HCT116 (cell line): ENCODE results near the gene CHTF18. TPM values are rescaled to one million over a fixed set of nuclear protein-coding genes. Genes with fewer than 3 reads are reported as not detected.

ENCODE experiments used
- ATAC-seq: fragments of 200-7000 bp; cut with Tn5 transposase; 2 replicates; pipeline ENCODE4 v1.9.1; 2020; ENCODE audit warnings: mild to moderate bottlenecking, moderate library complexity
- BruUV-seq: library from RNA; stranded (reverse); fragments of 400-500 nt; replicated peaks from 2 replicates; lab custom pipeline; 2021; lab: Mats Ljungman, UMichigan
- CTCF ChIA-PET: fragments of 300-600 bp; sonication (Branson Sonifier 250); formaldehyde crosslinking; loops from one replicate; lab custom pipeline; 2021; ENCODE audit warnings: antibody characterized with exemption; lab: Charles Lee
- POLR2A ChIA-PET: fragments of 300-600, 350-600 bp; sonication (Branson Sonifier 250); formaldehyde crosslinking; loops from one replicate; lab custom pipeline; 2021; ENCODE audit warnings: antibody characterized with exemption; lab: Charles Lee
- RAD21 ChIA-PET, 2 experiments: fragments of 300-600 bp; sonication (Branson Sonifier 250); formaldehyde crosslinking; loops; one replicate each; lab custom pipeline; 2023; ENCODE audit warnings: low total read pairs in 2 of 2; ENCODE audit not compliant: uncharacterized antibody in 2 of 2, unreplicated experiment in 2 of 2, low non-redundant PET in 1 of 2; lab: Charles Lee
- DNase-seq: peaks from one replicate; pipeline ENCODE4 v3.0.0-alpha.2; 2010; ENCODE audit warnings: low read depth, low spot score
- H2AFZ ChIP-seq: fragments of 200-600 bp; shearing (Covaris generic), sonication (generic); 2 replicates; pipeline ENCODE4 v1.6.1; 2017; ENCODE audit warnings: low read depth, mixed run types, mixed read lengths, antibody characterized with exemption, low read length; ENCODE audit not compliant: poor library complexity, severe bottlenecking
- H3K27ac ChIP-seq: 2 replicates; pipeline ENCODE4 v1.5.1; 2012; ENCODE audit warnings: low read depth, low read length
- H3K27me3 ChIP-seq: fragments of 200-600 bp; sonication (generic); 2 replicates; pipeline ENCODE4 v1.6.1; 2016; ENCODE audit warnings: mixed run types, low read length, mixed read lengths; ENCODE audit not compliant: insufficient read depth
- H3K36me3 ChIP-seq, 2 experiments: fragments of 200-500 bp in 1 of 2; fragments of 200-600 bp in 1 of 2; sonication (Bioruptor generic) in 1 of 2; sonication (generic) in 1 of 2; 2 replicates each; pipeline versions ENCODE4 v1.5.1 to v1.6.1; 2014 to 2016; ENCODE audit warnings: low read length in 2 of 2, inconsistent platforms in 1 of 2, mixed read lengths in 1 of 2, mixed run types in 1 of 2; ENCODE audit not compliant: insufficient read depth in 2 of 2, control insufficient read depth in 1 of 2
- H3K4me1 ChIP-seq, 2 experiments: fragments of 200-600 bp in 1 of 2; sonication (generic) in 1 of 2; 2 replicates each; pipeline versions ENCODE4 v1.5.1 to v1.6.1; 2012 to 2017; ENCODE audit warnings: low read length in 2 of 2, inconsistent platforms in 1 of 2, mild to moderate bottlenecking in 1 of 2, mixed read lengths in 1 of 2, mixed run types in 1 of 2, moderate library complexity in 1 of 2; ENCODE audit not compliant: insufficient read depth in 2 of 2, control insufficient read depth in 1 of 2
- H3K4me2 ChIP-seq: fragments of 200-600 bp; sonication (generic); 2 replicates; pipeline ENCODE4 v1.6.1; 2017; ENCODE audit warnings: mixed run types, low read length, mixed read lengths
- H3K4me3 ChIP-seq, 2 experiments: fragments of 200-600 bp in 1 of 2; sonication (generic) in 1 of 2; replicated peaks in 1 of 2; 2 replicates each; pipeline ENCODE4 v1.5.1; 2011 to 2016; ENCODE audit warnings: low read length in 2 of 2, control low read depth in 1 of 2, low read depth in 1 of 2, mild to moderate bottlenecking in 1 of 2, mixed read lengths in 1 of 2, mixed run types in 1 of 2
- H3K79me2 ChIP-seq: fragments of 200-600 bp; sonication (generic); 2 replicates; pipeline ENCODE4 v1.6.1; 2017; ENCODE audit warnings: mild to moderate bottlenecking, mixed run types, low read length, moderate library complexity, mixed read lengths; ENCODE audit not compliant: insufficient read depth
- H3K9ac ChIP-seq: fragments of 200-600 bp; sonication (generic); 2 replicates; pipeline ENCODE4 v1.6.1; 2016; ENCODE audit warnings: low read length, mixed read lengths
- H3K9me2 ChIP-seq: fragments of 200-600 bp; sonication (generic), shearing (Covaris generic); 2 replicates; pipeline ENCODE4 v1.6.1; 2017; ENCODE audit warnings: mixed run types, mild to moderate bottlenecking, moderate library complexity; ENCODE audit not compliant: insufficient read depth
- H3K9me3 ChIP-seq, 2 experiments: fragments of 200-500 bp in 1 of 2; fragments of 200-600 bp in 1 of 2; sonication (Bioruptor generic) in 1 of 2; sonication (generic) in 1 of 2; 2 replicates each; pipeline ENCODE4 v1.6.1; 2014 to 2017; ENCODE audit warnings: low read length in 2 of 2, mixed read lengths in 2 of 2, inconsistent platforms in 1 of 2, low read depth in 1 of 2, mild to moderate bottlenecking in 1 of 2, mixed run types in 1 of 2, moderate library complexity in 1 of 2; ENCODE audit not compliant: control insufficient read depth in 1 of 2, insufficient read depth in 1 of 2
- H4K20me1 ChIP-seq: fragments of 200-600 bp; sonication (generic), shearing (Covaris generic); 2 replicates; pipeline ENCODE4 v1.6.1; 2017; ENCODE audit warnings: mixed run types, mild to moderate bottlenecking, moderate library complexity; ENCODE audit not compliant: insufficient read depth
- ATF3 ChIP-seq: IDR thresholded peaks from 2 replicates; pipeline ENCODE4 v1.6.1; 2012
- CBX3 ChIP-seq: IDR thresholded peaks from 2 replicates; pipeline ENCODE4 v1.6.1; 2012; ENCODE audit warnings: low read depth
- EGR1 ChIP-seq: IDR thresholded peaks from 2 replicates; pipeline ENCODE4 v1.6.1; 2012; ENCODE audit warnings: low read depth
- ELF1 ChIP-seq: IDR thresholded peaks from 2 replicates; pipeline ENCODE4 v1.6.1; 2012; ENCODE audit warnings: low read depth, borderline replicate concordance
- EZH2phosphoT487 ChIP-seq: fragments of 200-600 bp; IDR thresholded peaks from 2 replicates; pipeline ENCODE4 v1.6.1; 2018; ENCODE audit warnings: antibody characterized with exemption, borderline replicate concordance
- JUND ChIP-seq: IDR thresholded peaks from 2 replicates; pipeline ENCODE4 v1.6.1; 2012
- POLR2A ChIP-seq: IDR thresholded peaks from 2 replicates; pipeline ENCODE4 v1.7.0; 2011; ENCODE audit warnings: borderline replicate concordance; ENCODE audit not compliant: insufficient read depth, insufficient read length; ENCODE audit errors: extremely low read depth
- POLR2AphosphoS5 ChIP-seq: IDR thresholded peaks from 2 replicates; pipeline ENCODE4 v1.6.1; 2011; ENCODE audit warnings: mild to moderate bottlenecking, low read depth, low read length, moderate library complexity
- RAD21 ChIP-seq: IDR thresholded peaks from 2 replicates; pipeline ENCODE4 v1.6.1; 2012; ENCODE audit warnings: low read depth, mild to moderate bottlenecking
- TCF7L2 ChIP-seq: IDR thresholded peaks from 2 replicates; pipeline ENCODE4 v1.7.0; 2011; ENCODE audit warnings: borderline replicate concordance, inconsistent platforms; ENCODE audit not compliant: insufficient read depth, insufficient read length; ENCODE audit errors: extremely low read depth
- ZFX ChIP-seq: fragments of 450-650 bp; IDR thresholded peaks from 2 replicates; pipeline ENCODE4 v1.6.1; 2017
- intact Hi-C: fragments of 100-400 bp; cut with micrococcal nuclease; formaldehyde crosslinking; loops from 2 replicates; pipeline ENCODE4 v1.10.0; 2022
- total RNA-seq: library from RNA; stranded (reverse); gene quantifications from one replicate; pipeline ENCODE4 v1.2.1, GENCODE V29; 2021; ENCODE audit not compliant: unreplicated experiment
- TF ChIP-seq, protein P1 (sequence below), 3 experiments: fragments of 200-600 bp in 1 of 3; sonication (generic) in 1 of 3; IDR thresholded peaks in 2 of 3; conservative IDR thresholded peaks in 1 of 3; 2 replicates each; pipeline ENCODE4 v1.5.1; 2012 to 2017; ENCODE audit warnings: low read depth in 2 of 3, low read length in 2 of 3, antibody characterized with exemption in 1 of 3, borderline replicate concordance in 1 of 3, control low read depth in 1 of 3, mild to moderate bottlenecking in 1 of 3, mixed read lengths in 1 of 3, mixed run types in 1 of 3, moderate library complexity in 1 of 3; ENCODE audit not compliant: insufficient read depth in 1 of 3

The CHTF18 gene
- total RNA-seq, 1 experiment from 2014 or later, result 145 TPM

DNA sequence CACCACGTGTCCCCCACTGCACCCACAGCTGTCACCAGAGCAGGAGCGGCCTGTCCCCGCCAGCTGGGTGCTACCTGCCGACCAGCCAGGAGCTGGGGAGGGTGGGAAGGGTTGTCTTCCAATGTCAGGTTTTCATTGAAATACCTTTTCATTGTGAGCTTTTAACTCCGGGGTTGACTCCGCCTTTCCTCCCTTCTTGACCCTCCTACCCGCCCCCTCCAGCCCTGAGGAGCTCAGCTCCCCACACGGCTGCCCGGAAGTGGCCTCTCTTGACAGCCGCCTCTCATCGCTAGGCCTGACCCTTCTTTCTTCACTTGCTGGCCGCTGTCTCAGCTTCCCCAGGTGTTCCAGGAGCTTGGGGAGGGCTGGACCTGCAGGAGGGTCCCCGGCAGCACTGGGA is 33.3 kb downstream of the CHTF18 start:
- Histone ChIP-seq H3K79me2 (no peaks in the 10 kb centered on the region), H3K4me1 (no peaks in the 10 kb centered on the region), H2AFZ (no peak overlapping the region), H3K9me2 (no peaks in the 10 kb centered on the region), H3K27ac (no peak overlapping the region), H3K9ac (no peak overlapping the region)
- RAD21 ChIA-PET, result no interaction called here
- no peak for DNase-seq
- TF ChIP-seq RAD21, result no peak
- no peak for TF ChIP-seq TCF7L2
- TF ChIP-seq POLR2A, result no peak
- TF ChIP-seq ELF1, result no peak
- TF ChIP-seq, protein P1, sequence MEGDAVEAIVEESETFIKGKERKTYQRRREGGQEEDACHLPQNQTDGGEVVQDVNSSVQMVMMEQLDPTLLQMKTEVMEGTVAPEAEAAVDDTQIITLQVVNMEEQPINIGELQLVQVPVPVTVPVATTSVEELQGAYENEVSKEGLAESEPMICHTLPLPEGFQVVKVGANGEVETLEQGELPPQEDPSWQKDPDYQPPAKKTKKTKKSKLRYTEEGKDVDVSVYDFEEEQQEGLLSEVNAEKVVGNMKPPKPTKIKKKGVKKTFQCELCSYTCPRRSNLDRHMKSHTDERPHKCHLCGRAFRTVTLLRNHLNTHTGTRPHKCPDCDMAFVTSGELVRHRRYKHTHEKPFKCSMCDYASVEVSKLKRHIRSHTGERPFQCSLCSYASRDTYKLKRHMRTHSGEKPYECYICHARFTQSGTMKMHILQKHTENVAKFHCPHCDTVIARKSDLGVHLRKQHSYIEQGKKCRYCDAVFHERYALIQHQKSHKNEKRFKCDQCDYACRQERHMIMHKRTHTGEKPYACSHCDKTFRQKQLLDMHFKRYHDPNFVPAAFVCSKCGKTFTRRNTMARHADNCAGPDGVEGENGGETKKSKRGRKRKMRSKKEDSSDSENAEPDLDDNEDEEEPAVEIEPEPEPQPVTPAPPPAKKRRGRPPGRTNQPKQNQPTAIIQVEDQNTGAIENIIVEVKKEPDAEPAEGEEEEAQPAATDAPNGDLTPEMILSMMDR (IDR thresholded peaks at IDR 0.05 in 2 of 3, conservative IDR thresholded peaks at IDR 0.05 in 1 of 3; ENCODE audit: borderline replicate concordance in 1 of 3, insufficient read depth in 1 of 3, low read depth in 2 of 3, low read length in 2 of 3), result no peak
- TF ChIP-seq EZH2phosphoT487, result no peak
- TF ChIP-seq EGR1, result no peak
- TF ChIP-seq CBX3, result no peak
- no peak for TF ChIP-seq ZFX
- TF ChIP-seq POLR2AphosphoS5, result no peak
- TF ChIP-seq ATF3, result no peak
- no peak for TF ChIP-seq JUND
- TF ChIP-seq, all 23 proteins: peak for 0
- Histone ChIP-seq H3K4me3 (no peak overlapping the region), H3K36me3 (no peaks in the 10 kb centered on the region), H4K20me1 (no peaks in the 10 kb centered on the region), H3K4me2 (no peak overlapping the region), H3K27me3 (no peaks in the 10 kb centered on the region), H3K9me3 (no peaks in the 10 kb centered on the region)
- intact Hi-C loops, result no loop called here
- no TSS peak for BruUV-seq
- ChIA-PET POLR2A (interaction anchor here (0.6 to 0.7 kb wide), 2 partner anchors 33 to 143 kb away, joined by 3 to 4 read pairs; partner anchors contain the start of genes CHTF18 and RPUSD1), CTCF (no interaction called here)
- ATAC-seq, result no peak
